Caki2 (cell line): ENCODE results near the gene AGAP2. TPM values are rescaled to one million over a fixed set of nuclear protein-coding genes. Genes with fewer than 3 reads are reported as not detected.

Source experiments
- DNase-seq: peaks from one replicate; pipeline ENCODE4 v3.0.0-alpha.2; 2015; ENCODE audit warnings: low read depth
- in situ Hi-C: cut with HindIII; loops from 2 replicates; pipeline ENCODE4 v1.10.0; 2016; ENCODE audit warnings: low sequenced_read_pairs, low pct_unique_long_range_greater_than_20kb, mixed read lengths
- total RNA-seq: library from RNA; depleted of rRNA; stranded (reverse); fragments of >200 nt; shearing (Covaris generic); gene quantifications from 2 replicates; pipeline ENCODE4 v1.2.3, GENCODE V29; 2014; ENCODE audit warnings: low replicate concordance

AGAP2 gene
- total RNA-seq, 1 experiment from 2014 or later = 1.1 TPM

DNA sequence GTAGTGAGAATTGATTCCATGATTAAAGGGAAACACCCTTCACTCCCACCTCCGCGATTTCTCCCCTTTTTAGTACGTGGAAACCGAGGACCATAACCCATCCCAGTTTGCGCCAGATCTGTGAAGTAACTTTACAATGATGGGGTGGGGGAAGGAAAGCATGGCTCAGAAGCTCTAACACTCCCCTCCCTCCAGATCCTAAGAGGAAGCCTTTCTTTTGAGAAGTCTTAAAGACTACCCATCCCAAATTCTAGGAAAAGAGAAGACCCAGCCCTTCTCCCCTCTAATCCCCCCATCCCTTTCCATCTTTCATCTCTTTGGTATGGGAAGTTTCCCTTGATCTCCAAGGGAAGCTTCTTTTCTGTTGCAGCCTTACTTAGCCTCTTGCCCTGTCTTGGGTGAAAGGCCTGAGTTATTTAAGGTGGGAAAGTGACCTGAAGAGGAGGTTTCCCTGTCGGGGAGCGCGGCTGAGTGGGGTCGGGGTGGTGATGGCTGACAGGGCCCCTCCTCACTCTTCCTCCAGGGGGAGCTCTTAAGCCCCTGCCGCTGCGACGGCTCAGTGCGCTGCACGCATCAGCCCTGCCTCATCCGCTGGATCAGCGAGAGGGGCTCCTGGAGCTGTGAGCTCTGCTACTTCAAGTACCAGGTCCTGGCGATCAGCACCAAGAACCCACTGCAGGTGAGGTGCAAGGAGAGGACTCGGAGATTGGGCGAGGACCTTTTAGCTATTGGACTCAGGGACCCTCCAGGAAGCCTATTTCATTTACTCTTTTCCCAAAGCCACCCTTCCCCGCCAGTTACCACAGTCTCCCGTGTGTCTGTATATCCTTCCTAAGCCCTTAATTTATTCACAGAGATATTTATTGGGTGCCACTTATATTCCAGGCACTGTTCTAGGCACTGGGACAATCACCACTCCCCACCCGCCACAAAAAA, 18.1 kb upstream of the AGAP2 start:
- in situ Hi-C loops = no loop called here
- DNase-seq = no peak

DNA sequence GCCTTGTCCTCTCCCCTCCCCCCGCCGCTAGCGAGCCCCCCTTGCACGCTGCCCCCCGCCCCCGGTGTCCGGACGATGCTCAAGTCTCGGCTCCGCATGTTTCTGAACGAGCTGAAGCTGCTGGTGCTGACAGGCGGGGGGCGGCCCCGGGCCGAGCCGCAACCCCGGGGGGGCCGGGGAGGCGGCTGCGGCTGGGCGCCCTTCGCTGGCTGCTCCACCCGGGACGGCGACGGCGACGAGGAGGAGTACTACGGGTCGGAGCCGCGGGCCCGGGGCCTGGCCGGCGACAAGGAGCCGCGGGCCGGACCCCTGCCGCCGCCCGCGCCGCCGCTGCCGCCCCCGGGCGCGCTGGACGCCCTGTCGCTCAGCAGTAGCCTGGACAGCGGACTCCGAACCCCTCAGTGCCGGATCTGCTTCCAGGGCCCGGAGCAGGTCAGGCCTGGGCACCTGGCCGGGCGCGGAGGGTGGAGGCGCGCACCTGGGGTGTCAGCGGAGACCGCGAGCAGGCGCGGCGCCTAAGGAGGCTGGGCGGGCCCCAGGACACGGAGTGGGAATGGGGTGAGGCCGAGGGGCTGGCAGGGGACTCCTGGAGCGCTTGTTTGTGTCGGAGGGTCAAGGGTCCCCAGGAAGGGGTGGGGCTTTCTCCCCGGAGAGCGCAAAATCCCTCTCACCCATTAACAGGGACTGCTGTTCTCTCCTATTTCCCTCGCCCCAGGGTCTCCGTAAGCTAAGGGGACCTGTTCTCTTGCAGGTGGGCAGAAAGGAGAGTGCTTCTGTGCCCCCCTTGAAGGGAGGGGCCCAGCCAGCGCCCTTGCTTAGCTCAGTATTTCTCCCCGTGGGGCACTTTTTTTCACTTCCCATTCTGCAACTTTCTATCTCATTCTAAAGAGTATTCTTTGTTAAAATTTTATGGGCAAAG, 17.2 kb upstream of the AGAP2 start:
- in situ Hi-C loops = no loop called here
- DNase-seq = no peak

DNA sequence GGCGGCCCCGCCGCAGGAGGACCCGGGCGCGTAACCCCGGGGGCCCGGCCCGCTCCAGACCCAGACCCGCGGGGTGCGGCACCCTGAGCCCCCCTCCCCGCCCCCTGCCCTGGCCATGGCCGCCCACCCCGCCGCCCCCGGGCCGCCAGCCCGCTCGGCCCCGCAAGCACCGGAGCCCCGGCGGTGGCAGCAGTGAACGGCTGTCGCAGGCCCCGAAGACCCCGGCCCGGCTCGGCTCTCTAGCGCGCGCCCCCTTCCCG, 16.6 kb upstream of the AGAP2 start:
- no peak for DNase-seq
- in situ Hi-C loops = no loop called here

DNA sequence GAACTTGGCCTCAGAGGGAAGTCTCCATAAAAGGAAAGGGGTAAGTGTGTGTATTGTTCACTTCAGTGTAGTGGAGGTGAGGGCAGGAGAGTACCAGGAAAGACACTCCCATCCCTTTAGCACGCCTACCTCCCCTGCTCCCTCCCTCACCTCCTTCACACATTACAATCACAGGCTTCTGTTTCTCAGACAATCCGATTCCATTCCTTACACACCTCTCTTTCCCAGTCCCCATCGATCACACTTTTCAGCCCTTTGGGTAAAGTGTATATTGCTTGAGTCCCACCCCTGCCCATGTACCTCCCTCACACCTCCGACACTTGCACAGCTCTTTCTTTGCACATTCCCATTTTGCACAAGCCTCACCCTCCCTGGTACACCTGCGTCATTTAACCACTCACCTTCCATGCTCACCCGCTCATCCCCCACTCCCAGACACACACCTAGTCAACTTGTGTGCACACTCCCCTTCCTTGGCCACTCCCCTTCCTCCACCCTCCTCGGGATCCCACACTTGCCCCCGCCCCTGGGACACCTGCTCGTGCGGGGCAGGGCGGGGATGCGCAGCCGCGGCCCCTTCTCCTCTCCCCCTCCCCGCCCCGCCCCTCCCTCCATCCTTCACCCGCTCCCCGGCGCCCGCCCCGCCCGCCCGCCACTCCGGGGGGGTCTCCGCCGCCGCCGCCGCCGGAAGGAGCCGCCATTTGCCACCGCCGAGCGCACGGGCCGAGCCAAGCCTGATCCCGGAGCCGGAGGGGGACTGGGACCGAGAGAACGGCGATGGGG, 16.1 kb upstream of the AGAP2 start, which contains the start of gene MARCHF9:
Gene MARCHF9 (plus strand): TSS at position 693 of the 783 bp plus-strand sequence. CDS start 426 bp downstream, outside the sequence.
- in situ Hi-C loops = no loop called here
- peak; percentile 70 for DNase-seq

DNA sequence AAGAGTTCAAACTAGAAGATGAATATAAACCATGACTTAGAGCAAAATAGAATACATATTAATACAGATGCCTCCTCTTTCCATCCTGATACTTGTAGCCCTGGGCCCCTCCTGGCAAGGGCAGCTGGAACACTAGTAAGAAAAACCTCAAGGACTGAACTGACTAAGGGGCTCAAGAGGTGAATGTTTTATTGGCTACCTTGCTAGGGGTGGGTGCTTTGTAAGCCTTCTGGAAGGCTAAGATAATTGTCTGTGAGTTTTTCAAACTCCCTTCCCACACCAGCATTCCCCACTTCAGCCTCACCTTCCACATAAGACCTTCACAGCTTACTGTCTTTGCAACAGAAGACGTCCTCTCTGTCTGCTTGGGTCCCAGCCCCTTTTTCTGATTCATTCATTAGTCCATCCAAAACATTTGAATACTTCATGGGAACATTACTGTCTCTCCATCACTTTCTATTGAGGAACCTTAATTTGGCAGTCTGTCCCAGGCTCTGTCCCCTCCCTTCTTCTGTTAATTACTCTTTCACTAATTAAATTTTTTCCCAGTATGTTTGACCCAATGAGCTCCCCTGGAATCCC, 15.3 kb upstream of the AGAP2 start:
- no peak for DNase-seq
- in situ Hi-C loops = no loop called here

DNA sequence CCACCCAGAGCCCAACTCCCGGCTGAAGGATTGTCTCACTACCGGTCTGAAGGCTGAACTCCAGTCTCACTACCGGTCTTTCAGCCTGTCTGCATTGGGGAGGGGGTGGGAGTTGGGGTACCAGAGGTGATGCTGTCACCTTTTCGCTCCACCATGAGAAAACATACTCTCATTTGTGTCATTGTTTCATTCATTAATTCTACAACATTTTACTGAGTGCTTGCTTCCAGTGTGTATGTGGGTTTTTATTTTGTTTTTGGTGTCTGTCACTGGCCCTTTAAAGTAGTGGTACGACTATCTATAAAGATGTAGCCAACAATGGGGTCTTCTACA, 14.1 kb upstream of the AGAP2 start:
- in situ Hi-C loops = no loop called here
- no peak for DNase-seq

DNA sequence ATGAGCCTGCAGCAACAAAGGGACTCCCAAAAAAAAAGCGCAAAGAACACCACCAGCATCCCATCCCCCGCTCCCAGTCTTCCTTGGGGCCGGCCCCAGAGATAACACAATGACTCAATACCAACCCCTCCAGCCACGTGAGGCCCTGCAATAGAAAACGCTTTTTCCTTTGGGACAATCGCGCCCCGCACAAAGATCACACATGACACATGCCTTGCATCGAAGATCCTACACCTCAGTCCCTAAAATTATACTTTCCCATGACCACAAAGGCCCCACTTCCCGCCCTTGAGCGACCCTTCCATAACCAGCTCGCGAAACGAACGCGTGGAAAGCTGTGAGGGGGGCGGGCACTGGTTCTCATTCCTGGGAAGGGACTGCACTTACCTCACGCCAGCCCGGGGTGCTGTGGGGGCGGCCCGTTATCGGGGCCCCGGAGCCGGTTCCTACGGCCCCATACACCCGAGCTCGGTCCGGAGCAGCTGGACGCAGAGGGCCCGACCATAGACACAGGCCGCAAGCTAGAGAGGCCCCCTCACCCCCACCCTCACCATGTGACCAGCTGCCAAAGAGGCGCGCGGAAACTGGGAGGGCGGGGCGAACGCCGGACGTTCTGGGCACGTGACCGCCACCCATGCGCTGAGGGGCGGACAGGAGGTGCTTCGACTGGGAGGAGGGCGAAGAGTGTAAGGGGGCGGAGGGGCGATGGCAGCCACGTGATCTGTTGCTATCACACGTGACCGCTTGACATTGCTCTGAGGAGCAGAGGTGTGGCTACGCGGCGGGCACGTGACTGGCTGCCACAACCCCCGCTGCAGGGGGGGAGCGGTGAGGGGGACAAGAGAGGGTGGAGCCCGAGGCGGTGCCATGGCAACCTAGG, 13.5 kb upstream of the AGAP2 start, which contains the start of gene CDK4:
Gene CDK4 (minus strand): TSS at position 523 of the 880 bp plus-strand sequence. CDS start 593 bp downstream, outside the sequence.
- DNase-seq = peak; percentile 100
- in situ Hi-C loops = no loop called here

DNA sequence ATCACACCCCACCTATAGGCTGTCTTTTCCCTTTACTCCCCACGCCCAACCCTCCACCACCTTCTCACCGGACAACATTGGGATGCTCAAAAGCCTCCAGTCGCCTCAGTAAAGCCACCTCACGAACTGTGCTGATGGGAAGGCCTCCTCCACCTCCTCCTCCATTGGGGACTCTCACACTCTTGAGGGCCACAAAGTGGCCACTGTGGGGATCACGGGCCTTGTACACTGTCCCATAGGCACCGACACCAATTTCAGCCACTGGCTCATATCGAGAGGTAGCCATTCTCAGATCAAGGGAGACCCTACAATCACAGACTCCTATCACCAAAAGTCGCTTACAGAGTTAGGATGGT, 12.9 kb upstream of the AGAP2 start:
- in situ Hi-C loops = no loop called here
- no peak for DNase-seq

DNA sequence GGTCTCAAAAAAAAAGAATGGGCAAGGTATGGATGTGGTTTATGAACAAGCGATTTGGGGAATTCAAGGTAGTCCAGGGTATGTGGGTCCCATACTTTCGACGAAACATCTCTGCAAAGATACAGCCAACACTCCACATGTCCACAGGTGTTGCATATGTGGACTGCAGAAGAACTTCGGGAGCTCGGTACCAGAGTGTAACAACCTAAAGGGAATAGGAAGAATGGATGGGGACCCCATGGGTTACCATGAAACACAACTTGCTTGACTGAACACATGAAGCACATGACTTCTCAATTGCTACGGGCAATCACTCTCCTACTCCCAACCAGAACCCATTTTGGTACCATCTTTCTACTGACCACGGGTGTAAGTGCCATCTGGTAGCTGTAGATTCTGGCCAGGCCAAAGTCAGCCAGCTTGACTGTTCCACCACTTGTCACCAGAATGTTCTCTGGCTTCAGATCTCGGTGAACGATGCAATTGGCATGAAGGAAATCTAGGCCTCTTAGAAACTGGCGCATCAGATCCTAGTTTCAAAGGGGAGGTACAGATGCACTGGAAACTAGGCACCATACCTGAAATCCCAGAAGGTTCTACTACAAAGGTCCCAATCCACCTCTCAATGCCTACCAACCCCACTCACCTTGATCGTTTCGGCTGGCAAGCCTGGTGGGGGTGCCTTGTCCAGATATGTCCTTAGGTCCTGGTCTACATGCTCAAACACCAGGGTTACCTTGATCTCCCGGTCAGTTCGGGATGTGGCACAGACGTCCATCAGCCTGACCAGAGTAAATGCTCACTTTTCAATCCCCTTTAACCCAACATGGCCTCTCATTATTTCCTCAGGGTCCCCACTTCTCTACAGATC, 12.3 kb upstream of the AGAP2 start:
- in situ Hi-C loops = no loop called here
- no peak for DNase-seq

DNA sequence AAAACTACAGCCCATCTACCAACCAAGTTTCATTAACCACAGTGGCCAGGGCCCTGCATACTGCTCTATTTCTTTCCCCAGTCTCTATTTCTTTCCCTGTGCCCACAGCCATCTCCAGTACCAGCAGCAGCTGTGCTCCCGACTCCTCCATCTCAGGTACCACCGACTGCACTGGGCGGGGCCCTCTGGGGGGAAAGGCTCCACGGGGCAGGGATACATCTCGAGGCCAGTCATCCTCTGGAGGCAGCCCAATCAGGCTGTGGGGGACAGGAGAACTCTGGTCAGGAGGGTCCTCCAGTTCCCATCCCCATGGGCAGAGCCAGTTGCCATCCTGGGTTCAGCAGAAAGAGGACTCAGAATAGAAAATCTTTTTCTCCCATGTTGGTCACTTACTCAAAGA, 10.5 kb upstream of the AGAP2 start:
- in situ Hi-C loops = no loop called here
- DNase-seq = no peak

DNA sequence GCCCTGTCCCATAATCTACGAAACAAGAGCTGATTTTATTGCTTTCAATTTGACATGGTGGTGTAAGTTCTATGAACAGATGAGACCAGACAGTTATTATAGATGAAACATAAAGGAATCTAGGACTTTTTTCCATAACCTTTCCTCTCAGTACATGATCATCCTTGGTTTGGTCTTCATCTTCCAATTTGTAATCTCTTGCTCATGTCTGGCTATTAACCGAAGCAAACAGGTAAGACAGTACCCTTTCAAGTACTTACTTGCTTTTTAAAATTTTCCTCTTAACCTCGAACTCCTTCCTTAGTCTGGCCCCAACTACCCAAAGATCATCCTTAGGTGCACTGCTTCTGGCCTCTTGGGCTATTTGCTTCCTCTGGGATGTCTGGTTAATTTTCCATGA, 7.5 kb upstream of the AGAP2 start:
- in situ Hi-C loops = no loop called here
- no peak for DNase-seq

DNA sequence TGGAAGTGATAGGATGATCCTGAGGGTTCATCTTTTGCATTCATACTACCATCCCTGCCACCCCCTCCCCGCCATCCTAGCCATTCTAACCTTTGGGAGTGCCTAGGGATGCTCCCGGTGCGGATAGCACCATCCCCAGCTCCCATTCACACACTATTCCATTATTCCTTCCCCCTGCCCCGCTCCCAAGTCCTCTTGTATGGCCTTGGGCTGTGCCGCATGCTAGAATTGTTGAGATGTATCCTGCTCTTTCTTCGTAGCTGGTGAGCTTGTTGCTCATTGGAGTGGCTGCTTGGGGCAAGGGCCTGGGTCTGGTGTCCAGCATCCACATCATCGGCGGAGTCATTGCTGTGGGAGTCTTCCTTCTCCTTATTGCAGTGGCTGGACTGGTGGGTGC, 6.9 kb upstream of the AGAP2 start:
- in situ Hi-C loops = no loop called here
- no peak for DNase-seq

DNA sequence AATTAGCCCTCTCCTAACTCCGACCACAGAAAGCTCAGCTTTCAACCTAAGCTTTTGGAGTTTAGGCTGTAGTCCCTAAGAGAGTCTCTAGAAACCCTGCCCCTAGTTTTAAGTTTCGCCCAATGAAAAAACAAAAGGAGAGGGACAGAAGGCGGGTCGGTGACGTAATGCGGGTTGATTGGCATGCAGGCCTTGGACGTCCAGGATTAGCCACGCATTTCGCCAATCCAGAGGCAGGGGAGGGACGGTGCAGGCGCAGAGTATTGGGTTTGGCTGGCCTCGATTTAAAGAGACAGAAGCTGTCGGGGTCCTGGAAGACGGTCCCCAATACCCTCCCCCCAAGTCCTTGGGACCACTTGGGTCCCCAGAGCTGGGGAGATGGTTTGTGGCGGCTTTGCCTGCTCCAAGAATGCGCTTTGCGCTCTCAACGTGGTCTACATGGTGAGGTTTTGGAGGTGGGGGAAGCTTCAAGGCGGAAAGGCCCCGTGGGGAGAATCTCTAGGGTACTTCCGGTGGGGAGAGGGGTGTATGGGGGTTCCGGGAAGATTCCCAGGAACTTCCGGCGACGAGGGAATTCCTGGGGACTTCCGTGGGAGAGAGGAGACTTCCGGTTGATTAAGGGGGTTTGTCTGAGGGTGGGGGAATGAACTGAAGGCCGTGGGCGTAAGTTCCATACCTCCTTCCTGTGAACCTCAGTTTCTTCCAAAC, 6.4 kb upstream of the AGAP2 start, which contains the start of gene TSPAN31:
Gene TSPAN31 (plus strand): TSS at position 263 of the 708 bp plus-strand sequence. CDS start 116 bp downstream, at position 379.
- DNase-seq = peak; percentile 99
- in situ Hi-C loops = no loop called here

DNA sequence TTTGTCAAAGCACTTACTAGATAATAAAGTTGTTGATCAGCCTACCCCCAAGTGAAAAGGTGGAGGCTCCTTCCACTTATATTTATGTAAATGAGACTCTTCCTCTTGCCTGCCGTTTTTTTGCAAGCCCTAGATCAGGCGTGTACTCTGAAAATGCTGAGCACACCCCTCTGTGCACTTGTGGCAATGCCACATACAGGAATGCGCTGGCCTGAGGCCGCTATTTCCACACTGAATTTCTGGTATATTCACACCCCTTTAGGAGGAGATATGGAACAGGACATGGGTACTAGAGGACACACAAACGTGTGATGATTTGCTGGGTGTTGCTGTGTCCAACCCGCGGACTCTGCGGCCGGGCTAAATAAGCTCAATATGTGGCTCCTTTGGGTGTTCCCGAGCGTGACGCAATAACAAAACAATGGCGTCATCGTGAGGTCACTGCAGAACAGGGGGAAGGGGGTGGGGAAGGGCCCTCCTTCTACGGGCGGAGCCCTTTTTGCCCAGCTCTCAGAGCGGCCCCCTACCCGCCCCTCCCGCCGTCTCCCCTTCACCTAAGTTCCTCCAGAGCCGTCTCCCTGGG, 5.7 kb upstream of the AGAP2 start:
- no peak for DNase-seq
- in situ Hi-C loops = no loop called here

DNA sequence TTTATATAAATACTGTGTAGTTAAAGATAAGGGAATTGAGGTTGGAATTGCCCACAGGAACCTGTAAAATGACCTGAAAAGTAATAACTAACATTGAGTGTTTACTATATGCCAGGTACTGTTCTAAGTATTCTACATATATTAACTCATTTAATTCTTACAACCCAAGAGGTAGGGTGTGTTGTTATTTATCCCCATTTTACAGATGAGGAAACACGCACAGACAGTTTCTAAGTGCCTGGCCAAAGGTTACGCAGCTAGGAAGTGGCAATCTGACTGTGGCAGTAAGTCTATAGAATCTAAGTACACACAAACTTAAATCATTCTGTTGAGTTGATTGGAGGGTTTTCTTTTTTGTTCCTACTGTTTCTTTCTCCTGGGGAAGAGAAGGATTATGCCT, 5.2 kb upstream of the AGAP2 start:
- no peak for DNase-seq
- in situ Hi-C loops = no loop called here
